ENCODE measurements around the gene MICALL1.

MICALL1 gene

DNA sequence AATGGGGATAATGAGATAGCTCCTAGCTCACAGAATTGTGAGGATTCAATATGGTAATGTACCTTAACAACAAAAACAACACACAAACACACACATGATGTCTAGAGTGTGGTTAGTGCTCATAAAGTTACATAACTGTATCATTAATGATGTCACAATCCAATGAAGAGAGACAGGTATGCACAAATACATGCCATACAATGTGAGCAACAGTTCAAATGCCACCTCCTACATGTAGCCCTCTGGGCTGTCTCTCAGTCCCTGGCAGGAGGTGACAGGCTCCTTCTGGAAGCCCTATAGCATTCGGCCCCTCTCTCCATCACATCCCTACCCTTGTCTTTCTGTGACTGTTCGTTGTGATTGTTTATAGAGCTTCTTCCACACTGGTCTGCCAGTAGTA is 8.3 kb upstream of the MICALL1 start:
- no peak overlapping the region for H4K8ac ChIP-seq (ENCODE audit: low read depth, low read length)
- WGBS (ENCODE audit: extremely low coverage, insufficient coverage, low lambda C conversion rate): no CpG with 5 or more reads among the region's 2 CpGs
- H2BK120ac ChIP-seq (ENCODE audit: low read depth, low read length): no peak overlapping the region
- no peaks in the 10 kb centered on the region for H3K36me3 ChIP-seq (ENCODE audit: control insufficient read depth, insufficient read depth, low read length)
- H4K5ac ChIP-seq (ENCODE audit: low read length): no peak overlapping the region
- H2AK5ac ChIP-seq (ENCODE audit: low read length): peak overlapping the region; percentile 29
- H3K23ac ChIP-seq (ENCODE audit: low read length): no peak overlapping the region
- peaks cover 34% of the 10 kb centered on the region for H3K4me1 ChIP-seq (ENCODE audit: control insufficient read depth, low read depth, low read length)
- H3K4ac ChIP-seq (ENCODE audit: low read depth, low read length): no peak overlapping the region
- no peak overlapping the region for H3K18ac ChIP-seq (ENCODE audit: low read length)
- no peaks in the 10 kb centered on the region for H3K79me1 ChIP-seq (ENCODE audit: low read length)
- no peak overlapping the region for H2BK15ac ChIP-seq (replicated peaks; ENCODE audit: low read depth)
- no peaks in the 10 kb centered on the region for H3K79me2 ChIP-seq (ENCODE audit: control insufficient read depth, insufficient read depth, low read length)
- H3K56ac ChIP-seq (ENCODE audit: low read length): peak overlapping the region; percentile 39
- no peaks in the 10 kb centered on the region for H3K27me3 ChIP-seq (ENCODE audit: insufficient read depth, low read length, poor library complexity)
- no peak overlapping the region for H3K4me2 ChIP-seq (ENCODE audit: low read length)
- H3K27ac ChIP-seq (ENCODE audit: low read depth, low read length): no peak overlapping the region
- H3K4me3 ChIP-seq (ENCODE audit: low read length): no peak overlapping the region
- H2BK5ac ChIP-seq (ENCODE audit: low read length): no peak overlapping the region
- H3K9ac ChIP-seq (ENCODE audit: low read length): no peak overlapping the region
- DNase-seq: no peak

DNA sequence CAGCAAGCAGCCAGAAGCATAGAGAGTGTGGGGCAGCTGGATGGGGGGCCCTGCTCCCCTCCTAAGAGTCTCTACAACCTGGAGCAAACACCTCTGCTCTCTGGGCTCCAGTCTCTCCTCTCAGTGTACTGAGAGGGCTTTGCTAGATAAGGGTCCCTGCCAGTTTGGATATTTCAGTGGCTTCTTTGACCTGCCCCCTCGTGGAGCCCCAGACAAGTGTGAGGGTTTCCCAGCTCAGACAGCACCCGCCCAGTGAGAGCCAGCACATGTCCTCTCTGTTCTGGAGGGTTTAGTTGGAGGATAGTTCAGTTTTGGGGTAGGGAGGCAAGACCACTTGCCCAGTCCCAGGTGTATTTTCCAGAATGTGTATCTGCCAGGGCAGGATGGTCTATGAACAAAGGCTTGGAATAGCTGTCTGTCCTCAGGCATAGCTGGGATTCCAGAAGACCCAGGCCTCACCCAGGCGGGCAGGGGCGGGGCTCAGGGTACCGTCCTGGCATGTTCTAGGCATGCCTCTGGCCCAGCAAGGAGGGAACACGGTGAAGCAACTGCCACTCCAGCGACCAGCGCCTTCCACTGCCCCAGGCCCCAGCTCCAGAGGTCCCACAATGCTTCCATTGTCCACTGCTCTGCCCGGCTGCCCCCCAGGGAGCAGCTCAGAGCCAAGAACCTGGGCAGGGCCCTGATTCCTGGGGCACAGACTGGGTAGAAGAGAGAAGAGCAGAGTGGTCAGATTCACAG is 7.5 kb upstream of the MICALL1 start:
- Histone ChIP-seq H3K4me1 (ENCODE audit: control insufficient read depth, low read depth, low read length) (peaks cover 27% of the 10 kb centered on the region), H3K4me2 (ENCODE audit: low read length) (no peak overlapping the region), H3K4me3 (ENCODE audit: low read length) (no peak overlapping the region), H3K9ac (ENCODE audit: low read length) (no peak overlapping the region), H3K23ac (ENCODE audit: low read length) (no peak overlapping the region), H3K4ac (ENCODE audit: low read depth, low read length) (peak overlapping the region; percentile 66), H3K27ac (ENCODE audit: low read depth, low read length) (peak overlapping the region; percentile 26), H2BK120ac (ENCODE audit: low read depth, low read length) (peak overlapping the region; percentile 16), H3K56ac (ENCODE audit: low read length) (peak overlapping the region; percentile 57), H2BK15ac (replicated peaks; ENCODE audit: low read depth) (no peak overlapping the region), H3K27me3 (ENCODE audit: insufficient read depth, low read length, poor library complexity) (no peaks in the 10 kb centered on the region), H3K79me1 (ENCODE audit: low read length) (no peaks in the 10 kb centered on the region), H4K8ac (ENCODE audit: low read depth, low read length) (no peak overlapping the region), H3K18ac (ENCODE audit: low read length) (peak overlapping the region; percentile 13), H4K5ac (ENCODE audit: low read length) (no peak overlapping the region), H2AK5ac (ENCODE audit: low read length) (no peak overlapping the region), H3K79me2 (ENCODE audit: control insufficient read depth, insufficient read depth, low read length) (no peaks in the 10 kb centered on the region), H2BK5ac (ENCODE audit: low read length) (no peak overlapping the region), H3K36me3 (ENCODE audit: control insufficient read depth, insufficient read depth, low read length) (no peaks in the 10 kb centered on the region)
- peak; percentile 51 for DNase-seq
- WGBS (ENCODE audit: extremely low coverage, insufficient coverage, low lambda C conversion rate): no CpG with 5 or more reads among the region's 9 CpGs

DNA sequence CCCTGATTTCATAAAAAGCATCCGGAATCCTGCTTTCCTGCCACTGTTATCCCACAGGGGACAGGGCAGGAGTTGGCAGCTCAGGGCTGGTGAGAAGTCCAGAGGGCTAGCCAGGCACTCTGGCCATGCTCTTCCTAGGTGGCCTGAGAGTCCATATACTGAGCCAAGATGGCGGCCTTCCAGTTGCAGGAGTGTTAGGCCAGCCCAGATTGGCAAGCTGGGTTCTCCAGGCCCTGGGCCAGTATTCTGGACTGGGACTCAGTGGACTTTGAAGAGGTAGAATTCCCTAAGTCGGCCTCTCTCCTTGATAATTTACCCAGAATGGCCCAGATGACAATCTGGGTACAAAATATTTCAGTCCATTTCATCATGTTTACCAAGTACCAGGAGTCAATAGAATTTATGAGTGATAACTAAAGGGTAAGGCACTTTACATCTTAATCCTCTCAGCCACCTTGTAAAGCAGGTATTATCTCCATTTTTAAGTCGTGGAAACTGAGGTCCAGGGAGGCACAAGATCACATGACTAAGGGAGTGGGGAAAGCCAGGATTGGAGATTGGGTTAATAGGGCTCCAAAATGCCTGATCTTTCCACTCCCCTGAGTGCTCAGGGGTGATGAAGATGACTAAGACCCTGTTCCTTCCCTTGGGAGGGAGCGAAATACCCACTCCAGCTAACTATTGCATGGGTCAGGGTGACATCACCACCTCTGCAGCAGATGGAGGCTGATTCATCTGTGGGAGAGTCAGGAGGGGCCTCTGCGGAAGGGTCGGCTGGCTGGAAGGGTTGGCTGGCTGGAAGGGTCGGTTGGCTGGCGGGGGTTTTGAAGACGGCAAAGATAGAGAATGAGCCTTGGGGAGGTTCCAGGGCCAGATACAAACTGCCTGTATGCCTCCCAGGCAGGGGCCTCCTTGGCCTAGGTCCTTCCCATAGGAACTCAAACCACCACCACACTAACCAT is 1.2 kb upstream of the MICALL1 start:
- Histone ChIP-seq H3K18ac (ENCODE audit: low read length) (peak overlapping the region; percentile 82), H3K27ac (ENCODE audit: low read depth, low read length) (peak overlapping the region; percentile 96), H3K4me3 (ENCODE audit: low read length) (no peak overlapping the region), H3K4me1 (ENCODE audit: control insufficient read depth, low read depth, low read length) (peaks cover 4% of the 10 kb centered on the region), H2AK5ac (ENCODE audit: low read length) (peak overlapping the region; percentile 38), H3K9ac (ENCODE audit: low read length) (peak overlapping the region; percentile 83), H3K79me1 (ENCODE audit: low read length) (peaks cover 13% of the 10 kb centered on the region), H4K8ac (ENCODE audit: low read depth, low read length) (no peak overlapping the region), H4K5ac (ENCODE audit: low read length) (no peak overlapping the region), H2BK120ac (ENCODE audit: low read depth, low read length) (peak overlapping the region; percentile 88), H3K4me2 (ENCODE audit: low read length) (no peak overlapping the region), H3K79me2 (ENCODE audit: control insufficient read depth, insufficient read depth, low read length) (peaks cover 12% of the 10 kb centered on the region), H3K27me3 (ENCODE audit: insufficient read depth, low read length, poor library complexity) (no peaks in the 10 kb centered on the region), H3K23ac (ENCODE audit: low read length) (no peak overlapping the region), H3K56ac (ENCODE audit: low read length) (peak overlapping the region; percentile 90), H3K36me3 (ENCODE audit: control insufficient read depth, insufficient read depth, low read length) (no peaks in the 10 kb centered on the region), H3K4ac (ENCODE audit: low read depth, low read length) (peak overlapping the region; percentile 66), H2BK5ac (ENCODE audit: low read length) (no peak overlapping the region), H2BK15ac (replicated peaks; ENCODE audit: low read depth) (peak overlapping the region; percentile 58)
- DNase-seq: peak; percentile 97
- WGBS (ENCODE audit: extremely low coverage, insufficient coverage, low lambda C conversion rate): no CpG with 5 or more reads among the region's 10 CpGs

DNA sequence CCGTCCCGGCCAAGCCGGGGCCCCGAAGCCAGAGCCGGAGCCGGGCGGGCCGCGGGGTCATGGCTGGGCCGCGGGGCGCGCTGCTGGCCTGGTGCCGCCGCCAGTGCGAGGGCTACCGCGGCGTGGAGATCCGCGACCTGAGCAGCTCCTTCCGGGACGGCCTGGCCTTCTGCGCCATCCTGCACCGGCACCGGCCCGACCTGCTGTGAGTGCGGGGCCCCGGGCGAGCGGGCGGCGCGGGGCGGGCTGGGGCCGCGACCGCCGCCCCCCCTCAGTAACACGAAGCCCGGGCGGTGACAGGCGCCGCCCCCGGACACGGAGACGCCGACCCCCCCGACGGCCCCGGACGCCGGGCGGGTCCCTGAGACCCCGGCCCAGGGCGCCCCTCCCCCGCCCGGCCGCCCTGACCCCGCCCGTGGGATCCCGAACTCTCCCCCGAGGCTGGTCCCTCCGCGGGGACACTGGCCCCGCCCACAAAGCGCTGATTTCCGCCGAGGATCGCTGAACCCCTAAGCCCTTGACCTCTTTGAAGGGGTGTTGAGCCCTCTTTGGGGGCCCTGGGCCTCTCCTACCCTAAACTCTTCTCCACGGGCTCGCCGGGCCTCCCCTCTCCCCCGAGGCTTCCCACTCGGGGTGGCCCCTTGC is 389 bp downstream of the MICALL1 start:
- no CpG with 5 or more reads among the region's 75 CpGs for WGBS (ENCODE audit: extremely low coverage, insufficient coverage, low lambda C conversion rate)
- Histone ChIP-seq H3K18ac (ENCODE audit: low read length) (peak overlapping the region; percentile 82), H2BK15ac (replicated peaks; ENCODE audit: low read depth) (no peak overlapping the region), H3K4me2 (ENCODE audit: low read length) (peak overlapping the region; percentile 68), H3K36me3 (ENCODE audit: control insufficient read depth, insufficient read depth, low read length) (no peaks in the 10 kb centered on the region), H3K56ac (ENCODE audit: low read length) (peak overlapping the region; percentile 95), H3K27me3 (ENCODE audit: insufficient read depth, low read length, poor library complexity) (no peaks in the 10 kb centered on the region), H3K23ac (ENCODE audit: low read length) (peak overlapping the region; percentile 91), H3K4ac (ENCODE audit: low read depth, low read length) (peak overlapping the region; percentile 94), H3K4me3 (ENCODE audit: low read length) (peak overlapping the region; percentile 69), H3K27ac (ENCODE audit: low read depth, low read length) (peak overlapping the region; percentile 96), H2AK5ac (ENCODE audit: low read length) (no peak overlapping the region), H3K4me1 (ENCODE audit: control insufficient read depth, low read depth, low read length) (peaks cover 17% of the 10 kb centered on the region), H3K79me1 (ENCODE audit: low read length) (peaks cover 14% of the 10 kb centered on the region), H2BK5ac (ENCODE audit: low read length) (no peak overlapping the region), H4K8ac (ENCODE audit: low read depth, low read length) (no peak overlapping the region), H2BK120ac (ENCODE audit: low read depth, low read length) (peak overlapping the region; percentile 15), H3K9ac (ENCODE audit: low read length) (peak overlapping the region; percentile 83), H3K79me2 (ENCODE audit: control insufficient read depth, insufficient read depth, low read length) (peaks cover 15% of the 10 kb centered on the region), H4K5ac (ENCODE audit: low read length) (no peak overlapping the region)
- no peak for DNase-seq

DNA sequence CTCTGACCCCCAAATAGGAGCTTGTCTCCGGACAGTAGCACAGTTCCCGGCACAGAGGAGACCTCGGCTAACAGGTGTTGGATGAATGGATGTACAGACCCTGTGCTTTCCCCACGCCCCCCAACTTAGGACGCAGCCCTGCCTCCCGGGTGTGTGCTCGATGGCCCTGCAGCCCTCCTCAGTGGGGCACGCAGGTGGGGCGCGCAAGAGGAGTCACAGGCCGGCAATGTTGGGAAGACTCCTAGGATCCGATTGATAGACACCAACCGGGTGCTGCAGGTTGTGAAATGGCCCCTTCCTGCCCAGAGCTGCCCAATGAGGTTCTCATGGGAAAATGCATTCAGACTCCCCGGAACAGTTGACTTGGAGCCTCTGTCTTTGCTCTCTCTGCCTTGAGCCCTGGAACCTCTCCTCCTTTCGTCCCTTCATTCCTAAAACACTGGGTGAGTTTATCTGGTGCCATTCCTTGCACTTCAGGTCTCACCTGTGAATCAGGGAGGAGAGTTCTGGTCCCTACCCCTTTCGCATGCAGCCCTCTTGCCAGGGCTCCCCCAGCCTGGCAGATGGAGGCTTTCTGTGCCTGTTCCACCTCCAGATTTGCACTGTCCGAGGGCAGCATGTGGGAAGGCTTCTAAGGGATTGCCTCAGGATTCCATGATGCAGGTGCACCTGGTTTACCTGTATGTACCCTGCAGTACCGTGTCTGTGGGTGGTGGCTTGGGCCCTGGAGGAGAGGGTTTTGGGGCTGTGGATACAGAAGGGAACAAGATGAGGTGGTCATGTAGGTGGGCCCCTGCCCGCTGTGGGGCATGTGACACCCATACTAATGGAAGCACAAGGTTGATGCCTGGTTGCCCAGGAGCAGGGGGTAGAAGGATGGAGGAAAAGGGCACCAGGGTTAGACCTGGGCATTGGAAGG is 1.2 kb downstream of the MICALL1 start:
- H2AK5ac ChIP-seq (ENCODE audit: low read length): no peak overlapping the region
- peak overlapping the region; percentile 95 for H3K56ac ChIP-seq (ENCODE audit: low read length)
- H2BK15ac ChIP-seq (replicated peaks; ENCODE audit: low read depth): no peak overlapping the region
- peak overlapping the region; percentile 91 for H3K23ac ChIP-seq (ENCODE audit: low read length)
- no peaks in the 10 kb centered on the region for H3K36me3 ChIP-seq (ENCODE audit: control insufficient read depth, insufficient read depth, low read length)
- H3K79me2 ChIP-seq (ENCODE audit: control insufficient read depth, insufficient read depth, low read length): peaks cover 15% of the 10 kb centered on the region
- no peak overlapping the region for H3K27ac ChIP-seq (ENCODE audit: low read depth, low read length)
- peak overlapping the region; percentile 82 for H3K18ac ChIP-seq (ENCODE audit: low read length)
- H2BK120ac ChIP-seq (ENCODE audit: low read depth, low read length): no peak overlapping the region
- no peak overlapping the region for H2BK5ac ChIP-seq (ENCODE audit: low read length)
- DNase-seq: no peak
- H3K9ac ChIP-seq (ENCODE audit: low read length): peak overlapping the region; percentile 83
- peak overlapping the region; percentile 94 for H3K4ac ChIP-seq (ENCODE audit: low read depth, low read length)
- H3K4me1 ChIP-seq (ENCODE audit: control insufficient read depth, low read depth, low read length): peaks cover 18% of the 10 kb centered on the region
- H4K8ac ChIP-seq (ENCODE audit: low read depth, low read length): no peak overlapping the region
- H3K4me2 ChIP-seq (ENCODE audit: low read length): peak overlapping the region; percentile 68
- no peaks in the 10 kb centered on the region for H3K27me3 ChIP-seq (ENCODE audit: insufficient read depth, low read length, poor library complexity)
- H4K5ac ChIP-seq (ENCODE audit: low read length): no peak overlapping the region
- peaks cover 14% of the 10 kb centered on the region for H3K79me1 ChIP-seq (ENCODE audit: low read length)
- no CpG with 5 or more reads among the region's 19 CpGs for WGBS (ENCODE audit: extremely low coverage, insufficient coverage, low lambda C conversion rate)
- peak overlapping the region; percentile 41 for H3K4me3 ChIP-seq (ENCODE audit: low read length)

Data from mesendoderm (in vitro differentiated cells).